Activated naive CD4-positive, alpha-beta T cell (primary cell): ENCODE measurements around the gene TMEM130.

Experiments used
- DNase-seq, 4 experiments: peaks; one replicate each; lab custom pipeline; 2025; lab: John Stamatoyannopoulos, UW

TMEM130 gene

DNA sequence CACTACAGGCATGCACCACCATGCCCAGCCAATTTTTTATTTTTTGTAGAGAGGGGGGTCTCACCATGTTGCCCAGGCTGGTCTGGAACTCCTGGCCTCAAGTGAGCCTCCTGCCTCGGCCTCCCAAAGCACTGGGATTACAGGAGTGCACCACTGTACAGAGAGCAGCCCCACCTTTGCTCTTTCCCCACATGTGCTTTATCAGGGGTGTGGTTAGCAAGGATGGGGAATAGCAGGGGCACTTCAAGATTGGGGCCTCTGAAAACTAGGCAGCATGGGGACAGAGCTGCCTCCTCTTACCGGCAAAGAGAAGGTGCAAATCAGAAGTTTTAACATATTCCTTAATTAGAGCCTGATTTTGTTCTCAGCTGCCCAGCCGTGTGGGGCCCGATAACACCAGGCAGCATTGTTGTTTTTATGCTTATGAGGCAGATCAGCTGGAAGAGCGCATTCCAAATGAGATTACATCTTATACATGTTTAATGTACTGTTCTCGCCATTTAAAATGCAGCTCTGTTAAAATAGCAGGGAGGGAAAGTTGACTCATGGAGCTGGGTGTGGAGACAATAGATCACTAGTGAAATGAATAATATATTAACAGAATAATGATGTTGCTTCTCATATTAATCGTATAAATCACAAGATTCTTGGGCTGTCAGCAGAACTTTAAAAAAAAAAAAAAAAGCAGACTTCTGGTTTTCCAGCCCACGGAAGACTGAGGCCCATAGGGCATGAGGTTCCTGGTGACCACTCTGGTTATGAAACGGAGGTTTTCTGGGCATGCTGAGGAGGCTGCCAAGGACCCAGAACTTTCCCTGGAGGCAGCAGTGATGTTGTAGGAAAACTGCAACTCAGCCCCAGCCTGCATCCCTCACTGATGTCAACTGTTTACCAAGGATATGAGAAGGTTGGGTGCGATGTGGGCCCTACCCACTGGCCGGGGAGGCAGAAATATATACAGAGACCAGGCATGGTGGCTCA is 62.5 kb downstream of the TMEM130 start:
- DNase-seq: no peak

GRCh38 chr7:98805956-98806838 is 63.6 kb downstream of the TMEM130 start:
- no peak for DNase-seq

- no peak for DNase-seq
Observed at GRCh38 chr7:98802781-98803110, 67.1 kb downstream of the TMEM130 start.

- DNase-seq: no peak
Observed at GRCh38 chr7:98802088-98802780, 67.6 kb downstream of the TMEM130 start.

DNA sequence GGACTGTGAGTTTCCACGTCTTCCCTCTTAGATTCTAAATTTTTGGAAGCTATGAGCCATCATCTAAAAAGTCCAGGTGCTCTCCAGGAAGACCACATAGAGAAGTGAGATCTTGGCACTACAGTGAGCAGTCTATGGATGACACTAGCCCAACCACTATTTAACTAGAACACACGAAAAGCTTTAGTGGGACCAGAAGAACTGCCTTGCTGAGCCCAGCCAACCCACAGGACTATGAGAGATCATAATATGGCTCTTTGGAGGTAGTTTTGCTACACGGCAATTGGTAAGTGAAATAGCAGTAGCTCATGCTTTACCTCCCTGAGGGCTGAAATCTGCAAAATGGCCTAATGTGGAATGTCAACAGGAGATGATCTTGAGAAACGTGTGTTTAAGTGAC is 68.8 kb downstream of the TMEM130 start:
- no peak for DNase-seq

- no peak for DNase-seq
Observed at GRCh38 chr7:98797150-98797549, 72.7 kb downstream of the TMEM130 start.
